Upper lobe of left lung (tissue), 6 donors: ENCODE results near the gene RPL35. TPM values are rescaled to one million over a fixed set of nuclear protein-coding genes. Genes with fewer than 3 reads are reported as not detected.
A peak's percentile ranks its signal among the peaks of the same experiment; 100 is the strongest.

Experiments used
- ATAC-seq, 2 donors: fragments of 200-7000 bp; cut with Tn5 transposase; one replicate each; pipeline ENCODE4 v1.9.1; 2022; ENCODE audit warnings: mild to moderate bottlenecking in 2 of 2, moderate library complexity in 2 of 2; ENCODE audit not compliant: low FRiP score in 2 of 2
- DNase-seq, 2 donors: peaks; one replicate each; pipeline ENCODE4 v3.0.0-alpha.2; 2019 to 2020
- H3K27ac ChIP-seq, 4 donors: fragments of 200-600 bp; sonication (generic); one replicate each; pipeline ENCODE4 v1.5.1; 2016 to 2019
- H3K27me3 ChIP-seq, 4 donors: fragments of 200-600 bp; sonication (generic); one replicate each; pipeline ENCODE4 v1.5.1; 2017 to 2019
- H3K36me3 ChIP-seq, 4 donors: fragments of 200-600 bp; sonication (generic); one replicate each; pipeline ENCODE4 v1.5.1; 2016 to 2019
- H3K4me1 ChIP-seq, 4 donors: fragments of 200-600 bp; sonication (generic); one replicate each; pipeline ENCODE4 v1.5.1; 2018 to 2019
- H3K4me3 ChIP-seq, 4 donors: fragments of 200-600 bp; sonication (generic); one replicate each; pipeline ENCODE4 v1.5.1; 2017 to 2019; ENCODE audit warnings: mild to moderate bottlenecking in 2 of 4, moderate library complexity in 1 of 4
- H3K9me3 ChIP-seq, 4 donors: fragments of 200-600 bp; sonication (generic); one replicate each; pipeline ENCODE4 v1.5.1; 2018 to 2019
- CTCF ChIP-seq, 6 experiments: fragments of 450-650 bp in 4 of 6; fragments of 200-600 bp in 2 of 6; sonication (generic) in 2 of 6; IDR thresholded peaks; one replicate each; pipeline ENCODE4 v1.5.1; 2016 to 2019; ENCODE audit warnings: antibody characterized with exemption in 6 of 6
- EP300 ChIP-seq, 4 donors: sonication (generic); formaldehyde crosslinking; IDR thresholded peaks; one replicate each; pipeline ENCODE4 v1.5.1; 2017; ENCODE audit warnings: antibody characterized with exemption in 4 of 4, control low read depth in 2 of 4
- POLR2A ChIP-seq, 4 donors: fragments of 450-650 bp; IDR thresholded peaks; one replicate each; pipeline ENCODE4 v1.5.1; 2016 to 2017; ENCODE audit warnings: antibody characterized with exemption in 4 of 4, mild to moderate bottlenecking in 2 of 4
- POLR2AphosphoS5 ChIP-seq, 2 donors: sonication (generic); formaldehyde crosslinking; IDR thresholded peaks; one replicate each; pipeline ENCODE4 v1.5.1; 2017; ENCODE audit warnings: antibody characterized with exemption in 2 of 2
- WGBS, 2 donors: methylation state at CpG; one replicate each; pipeline ENCODE4 v1.1.5; 2017 to 2018; 5-methylcytosine and 5-hydroxymethylcytosine counted together
- total RNA-seq, 6 donors: library from RNA; depleted of rRNA in 4 of 6; stranded (reverse); fragments of >200 nt in 4 of 6; gene quantifications; one replicate each; pipeline versions ENCODE4 v1.1.0 to v1.2.1, GENCODE V29; 2016 to 2021
- donor health status: DM: no; HTN: no; CAD: no; lungs with moderate emphysema.
- donor health status: DM: no; HTN: yes; CAD: no; lungs with severe emphysema.

The RPL35 gene
- total RNA-seq, 6 donors from 2014 or later: 646 to 1,381 (median 944) TPM

- H3K36me3 ChIP-seq: peaks cover 20 to 45% (median 36%) of the 10 kb centered on the region in 4 donors
- no peaks in the 10 kb centered on the region for H3K9me3 ChIP-seq
- peaks cover 22 to 37% (median 27%) of the 10 kb centered on the region in 4 donors for H3K4me1 ChIP-seq
- 86 to 89% methylated on average over 18 of the region's 18 CpGs for WGBS, 2 donors
- DNase-seq (peak in 1 of 2 donors; percentile 76), ATAC-seq (no peak)
- H3K27me3 ChIP-seq: no peaks in the 10 kb centered on the region
- no peak overlapping the region for H3K4me3 ChIP-seq
- no peak overlapping the region for H3K27ac ChIP-seq
- no peak for TF ChIP-seq POLR2AphosphoS5 (IDR thresholded peaks at IDR 0.05)
- no peak for TF ChIP-seq EP300 (IDR thresholded peaks at IDR 0.05)
- TF ChIP-seq CTCF (IDR thresholded peaks at IDR 0.05): no peak
- TF ChIP-seq POLR2A (IDR thresholded peaks at IDR 0.05): no peak
These were observed 6.2 kb downstream of the RPL35 start for GRCh38 chr9:124855566-124855943.

DNA sequence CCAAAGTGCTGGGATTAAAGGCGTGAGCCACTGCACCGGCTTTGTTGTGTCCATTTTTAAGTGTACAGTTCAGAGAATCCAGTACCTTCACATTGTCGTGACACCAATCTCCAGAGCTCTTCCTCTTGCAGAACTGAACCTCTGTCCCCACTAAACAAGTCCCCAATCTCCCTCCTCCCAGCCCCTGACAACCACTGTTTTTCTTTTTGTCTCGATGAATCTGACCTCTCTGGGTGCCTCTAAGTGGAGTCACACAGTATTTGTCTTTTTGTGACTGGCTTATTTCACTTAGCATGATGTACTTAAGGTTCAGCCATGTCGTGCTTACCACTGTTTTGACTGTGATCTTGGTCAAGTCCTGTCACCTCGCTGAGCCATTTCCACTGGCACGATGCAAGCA is 6.9 kb downstream of the RPL35 start:
- 60 to 69% methylated on average over 7 of the region's 7 CpGs for WGBS, 2 donors
- Histone ChIP-seq H3K36me3 (peaks cover 15 to 38% (median 33%) of the 10 kb centered on the region in 4 donors), H3K4me1 (peaks cover 15 to 30% (median 20%) of the 10 kb centered on the region in 4 donors), H3K9me3 (no peaks in the 10 kb centered on the region), H3K27ac (no peak overlapping the region), H3K27me3 (no peaks in the 10 kb centered on the region), H3K4me3 (no peak overlapping the region)
- ATAC-seq (no peak), DNase-seq (no peak)
- no peak for TF ChIP-seq POLR2A (IDR thresholded peaks at IDR 0.05)
- TF ChIP-seq EP300 (IDR thresholded peaks at IDR 0.05): no peak
- no peak for TF ChIP-seq CTCF (IDR thresholded peaks at IDR 0.05)
- TF ChIP-seq POLR2AphosphoS5 (IDR thresholded peaks at IDR 0.05): no peak

DNA sequence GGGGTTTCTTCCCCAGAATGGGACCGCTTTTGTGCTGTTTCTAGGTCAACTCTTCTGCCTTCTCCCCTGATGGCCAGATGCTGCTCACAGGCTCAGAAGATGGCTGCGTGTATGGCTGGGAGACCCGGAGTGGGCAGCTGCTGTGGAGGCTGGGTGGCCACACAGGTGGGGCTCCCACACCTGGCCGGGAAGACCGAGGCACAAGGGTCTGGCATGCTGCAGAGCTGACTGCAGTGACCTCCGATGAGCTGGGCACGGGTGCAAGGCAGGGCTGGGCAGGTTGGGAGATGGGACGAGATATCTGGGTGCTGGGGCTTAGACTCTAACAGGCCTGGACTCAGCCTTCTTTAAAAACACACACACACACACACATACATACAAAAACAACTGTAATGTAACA is 7.6 kb downstream of the RPL35 start:
- no peak for ATAC-seq
- TF ChIP-seq CTCF (IDR thresholded peaks at IDR 0.05): no peak
- TF ChIP-seq POLR2A (IDR thresholded peaks at IDR 0.05): no peak
- TF ChIP-seq EP300 (IDR thresholded peaks at IDR 0.05): no peak
- no peak for TF ChIP-seq POLR2AphosphoS5 (IDR thresholded peaks at IDR 0.05)
- Histone ChIP-seq H3K36me3 (peaks cover 9 to 31% (median 28%) of the 10 kb centered on the region in 4 donors), H3K27me3 (no peaks in the 10 kb centered on the region), H3K4me1 (peaks cover 11 to 23% (median 15%) of the 10 kb centered on the region in 4 donors), H3K27ac (peak overlapping the region in 1 of 4 donors; percentile 52), H3K9me3 (no peaks in the 10 kb centered on the region), H3K4me3 (peak overlapping the region in 1 of 4 donors; percentile 54)
- DNase-seq: peak in 1 of 2 donors; percentile 51
- WGBS, 2 donors: 90 to 92% methylated on average over 8 of the region's 8 CpGs

DNA sequence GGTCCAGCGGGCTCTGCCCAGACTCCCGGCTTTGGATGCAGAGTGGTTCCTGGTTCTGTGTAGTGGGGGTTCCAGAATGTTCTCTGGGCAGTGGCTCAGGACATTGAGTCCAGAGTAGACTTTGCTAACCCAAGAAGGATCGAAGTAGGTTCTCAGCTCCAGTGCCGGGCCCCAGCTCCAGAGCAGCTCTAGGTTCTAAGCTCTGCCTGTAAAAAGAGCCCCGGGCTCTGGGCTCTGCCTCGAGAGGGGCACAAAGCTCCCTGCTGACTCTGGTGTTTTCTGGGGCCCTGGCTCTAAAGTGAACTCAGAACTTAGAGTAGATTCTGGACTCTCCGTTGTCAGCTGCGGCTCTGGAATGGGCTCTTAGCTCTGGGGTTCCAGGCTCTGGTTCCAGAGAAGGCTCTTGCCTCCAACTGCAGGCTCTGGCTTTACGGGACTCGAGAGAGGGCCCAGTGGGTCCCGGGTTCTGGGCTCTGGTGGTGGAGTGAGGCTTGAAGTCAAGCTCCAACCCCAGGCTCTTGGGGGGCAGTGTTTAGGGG is 8.1 kb downstream of the RPL35 start:
- WGBS, 2 donors: 67 to 71% methylated on average over 4 to 10 of the region's 11 CpGs
- no peaks in the 10 kb centered on the region for H3K27me3 ChIP-seq
- peak overlapping the region in 2 of 4 donors; percentile 46 to 52 for H3K27ac ChIP-seq
- H3K4me3 ChIP-seq: peak overlapping the region in 3 of 4 donors; percentile 35 to 54 (median 48)
- TF ChIP-seq CTCF (IDR thresholded peaks at IDR 0.05) (no peak), EP300 (IDR thresholded peaks at IDR 0.05) (no peak), POLR2A (IDR thresholded peaks at IDR 0.05) (no peak), POLR2AphosphoS5 (IDR thresholded peaks at IDR 0.05) (no peak)
- peaks cover 8 to 26% (median 23%) of the 10 kb centered on the region in 4 donors for H3K36me3 ChIP-seq
- peaks cover 11 to 18% (median 15%) of the 10 kb centered on the region in 4 donors for H3K4me1 ChIP-seq
- no peaks in the 10 kb centered on the region for H3K9me3 ChIP-seq
- ATAC-seq (peak; percentile 3 to 36), DNase-seq (no peak)
